RWPE1 (cell line): ENCODE results near the gene OR52D1.

ENCODE experiments used
- CTCF ChIA-PET: fragments of 350-600 bp; sonication (Branson Sonifier 250); formaldehyde crosslinking; extraction: SDS; loops from one replicate; lab custom pipeline; 2021; lab: Yijun Ruan, JAX
- POLR2A ChIA-PET: fragments of 400-600 bp; formaldehyde crosslinking; extraction: SDS; loops from one replicate; lab custom pipeline; 2020; ENCODE audit warnings: antibody characterized with exemption; ENCODE audit not compliant: low non-redundant PET; lab: Yijun Ruan, JAX
- DNase-seq: peaks from one replicate; pipeline ENCODE4 v3.0.0; 2012; ENCODE audit warnings: low spot score
- H3K27ac ChIP-seq: fragments of 450-650 bp; 2 replicates; pipeline ENCODE4 v1.5.1; 2017
- TF ChIP-seq, protein P1 (sequence below): fragments of 450-650 bp; conservative IDR thresholded peaks from 2 replicates; pipeline ENCODE4 v1.5.1; 2017; ENCODE audit warnings: low read depth, mild to moderate bottlenecking

Gene OR52D1

GRCh38 chr11:5522308-5522707 is 33.8 kb downstream of the OR52D1 start:
- CTCF ChIA-PET: no interaction called here
- peak; percentile 3 for DNase-seq
- POLR2A ChIA-PET: no interaction called here
- no peak overlapping the region for H3K27ac ChIP-seq
- TF ChIP-seq, protein P1, sequence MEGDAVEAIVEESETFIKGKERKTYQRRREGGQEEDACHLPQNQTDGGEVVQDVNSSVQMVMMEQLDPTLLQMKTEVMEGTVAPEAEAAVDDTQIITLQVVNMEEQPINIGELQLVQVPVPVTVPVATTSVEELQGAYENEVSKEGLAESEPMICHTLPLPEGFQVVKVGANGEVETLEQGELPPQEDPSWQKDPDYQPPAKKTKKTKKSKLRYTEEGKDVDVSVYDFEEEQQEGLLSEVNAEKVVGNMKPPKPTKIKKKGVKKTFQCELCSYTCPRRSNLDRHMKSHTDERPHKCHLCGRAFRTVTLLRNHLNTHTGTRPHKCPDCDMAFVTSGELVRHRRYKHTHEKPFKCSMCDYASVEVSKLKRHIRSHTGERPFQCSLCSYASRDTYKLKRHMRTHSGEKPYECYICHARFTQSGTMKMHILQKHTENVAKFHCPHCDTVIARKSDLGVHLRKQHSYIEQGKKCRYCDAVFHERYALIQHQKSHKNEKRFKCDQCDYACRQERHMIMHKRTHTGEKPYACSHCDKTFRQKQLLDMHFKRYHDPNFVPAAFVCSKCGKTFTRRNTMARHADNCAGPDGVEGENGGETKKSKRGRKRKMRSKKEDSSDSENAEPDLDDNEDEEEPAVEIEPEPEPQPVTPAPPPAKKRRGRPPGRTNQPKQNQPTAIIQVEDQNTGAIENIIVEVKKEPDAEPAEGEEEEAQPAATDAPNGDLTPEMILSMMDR: no peak

- TF ChIP-seq, protein P1: no peak
- no peak overlapping the region for H3K27ac ChIP-seq
- POLR2A ChIA-PET: no interaction called here
- DNase-seq: no peak
- CTCF ChIA-PET: no interaction called here
Observed at GRCh38 chr11:5524756-5525155, 36.3 kb downstream of the OR52D1 start.

DNA sequence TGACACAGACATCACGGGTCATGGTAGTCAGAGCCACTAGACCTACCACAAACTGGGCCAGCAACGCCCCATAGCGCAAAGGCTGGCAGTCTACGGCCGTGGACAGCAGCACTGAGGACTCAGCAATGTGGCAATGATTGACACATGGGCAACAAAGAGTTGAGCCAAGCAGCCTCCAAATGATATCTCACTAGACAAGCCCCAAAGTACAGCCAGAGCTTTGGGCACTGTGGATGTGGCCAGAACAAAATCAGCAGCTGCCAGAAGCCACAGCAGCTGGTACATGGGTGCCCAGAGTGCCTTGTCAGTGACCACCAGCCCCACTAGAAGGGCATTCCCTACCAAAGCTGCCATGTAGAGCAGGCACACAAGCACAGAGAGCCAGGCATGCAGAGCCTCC is 39.2 kb downstream of the OR52D1 start:
- no peak for DNase-seq
- CTCF ChIA-PET: no interaction called here
- no peak overlapping the region for H3K27ac ChIP-seq
- POLR2A ChIA-PET: no interaction called here
- TF ChIP-seq, protein P1: no peak

DNA sequence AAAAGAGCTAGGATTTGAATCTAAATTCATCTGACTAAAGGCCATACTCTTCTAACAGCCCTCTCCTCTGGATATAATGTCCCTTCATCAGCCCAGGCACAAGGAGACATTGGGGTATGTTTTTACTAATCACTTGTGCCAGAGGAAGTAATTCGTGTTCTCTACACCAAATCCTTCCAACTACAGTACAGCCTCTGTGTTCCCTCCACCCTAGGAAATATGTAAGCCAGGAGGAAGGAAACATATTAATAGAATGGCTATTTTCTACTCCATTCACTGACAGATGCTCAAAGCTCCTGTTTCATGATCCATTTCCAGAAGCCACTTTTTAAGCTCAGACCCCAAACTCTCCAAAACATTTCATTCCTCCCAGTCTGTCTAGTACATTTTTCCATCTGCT is 40.0 kb downstream of the OR52D1 start:
- POLR2A ChIA-PET: no interaction called here
- CTCF ChIA-PET: no interaction called here
- H3K27ac ChIP-seq: no peak overlapping the region
- TF ChIP-seq, protein P1: no peak
- no peak for DNase-seq

DNA sequence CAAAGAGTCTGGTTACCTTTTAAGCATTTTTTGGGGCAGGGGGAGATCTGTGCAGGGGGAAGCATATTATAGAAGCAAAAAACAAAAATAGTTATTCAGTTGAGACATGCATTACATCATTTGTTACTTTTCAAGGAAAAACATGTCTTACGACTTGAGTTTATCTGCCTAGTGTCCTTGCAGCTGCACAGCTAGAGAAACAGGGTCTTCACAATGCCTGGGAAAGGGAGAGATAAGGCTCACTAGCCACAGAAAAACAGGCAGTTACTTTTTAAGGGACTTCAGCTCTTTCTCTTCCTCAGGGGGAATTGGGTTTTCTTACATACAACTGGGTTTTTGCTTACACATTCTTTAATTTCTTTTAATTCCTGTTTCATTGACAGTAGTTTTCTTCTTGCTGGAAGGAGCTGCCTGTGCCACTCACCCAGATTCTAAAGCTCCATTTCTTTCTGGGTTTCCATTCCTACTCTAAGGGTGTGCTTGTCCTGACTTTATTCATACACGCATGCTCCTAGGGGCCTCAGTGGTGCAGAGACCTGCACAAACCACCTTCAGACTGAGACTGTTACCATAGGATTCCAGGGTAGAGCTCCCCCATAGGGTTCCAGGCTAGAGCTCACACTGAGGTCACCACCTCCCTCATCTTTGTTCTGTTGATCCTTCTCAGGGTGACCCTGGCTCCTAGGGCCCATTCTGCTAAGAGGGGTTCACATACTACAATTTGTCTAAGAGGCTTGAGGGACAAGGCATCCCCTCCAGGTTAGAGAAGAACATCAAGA is 42.8 kb downstream of the OR52D1 start:
- POLR2A ChIA-PET: no interaction called here
- CTCF ChIA-PET: interaction anchor here (0.6 kb wide), 1 partner anchor 912 kb away, joined by 3 read pairs; no protein-coding TSS in a partner anchor
- no peak overlapping the region for H3K27ac ChIP-seq
- DNase-seq: no peak
- TF ChIP-seq, protein P1: no peak

GRCh38 chr11:5534046-5534445 is 45.6 kb downstream of the OR52D1 start:
- TF ChIP-seq, protein P1: no peak
- ChIA-PET CTCF (no interaction called here), POLR2A (no interaction called here)
- no peak overlapping the region for H3K27ac ChIP-seq
- DNase-seq: no peak
